ENCODE data around the gene DDAH2. TPM values are rescaled to one million over a fixed set of nuclear protein-coding genes. Genes with fewer than 3 reads are reported as not detected.

The DDAH2 gene
- total RNA-seq, 1 donor from 2014 or later = 150 TPM

DNA sequence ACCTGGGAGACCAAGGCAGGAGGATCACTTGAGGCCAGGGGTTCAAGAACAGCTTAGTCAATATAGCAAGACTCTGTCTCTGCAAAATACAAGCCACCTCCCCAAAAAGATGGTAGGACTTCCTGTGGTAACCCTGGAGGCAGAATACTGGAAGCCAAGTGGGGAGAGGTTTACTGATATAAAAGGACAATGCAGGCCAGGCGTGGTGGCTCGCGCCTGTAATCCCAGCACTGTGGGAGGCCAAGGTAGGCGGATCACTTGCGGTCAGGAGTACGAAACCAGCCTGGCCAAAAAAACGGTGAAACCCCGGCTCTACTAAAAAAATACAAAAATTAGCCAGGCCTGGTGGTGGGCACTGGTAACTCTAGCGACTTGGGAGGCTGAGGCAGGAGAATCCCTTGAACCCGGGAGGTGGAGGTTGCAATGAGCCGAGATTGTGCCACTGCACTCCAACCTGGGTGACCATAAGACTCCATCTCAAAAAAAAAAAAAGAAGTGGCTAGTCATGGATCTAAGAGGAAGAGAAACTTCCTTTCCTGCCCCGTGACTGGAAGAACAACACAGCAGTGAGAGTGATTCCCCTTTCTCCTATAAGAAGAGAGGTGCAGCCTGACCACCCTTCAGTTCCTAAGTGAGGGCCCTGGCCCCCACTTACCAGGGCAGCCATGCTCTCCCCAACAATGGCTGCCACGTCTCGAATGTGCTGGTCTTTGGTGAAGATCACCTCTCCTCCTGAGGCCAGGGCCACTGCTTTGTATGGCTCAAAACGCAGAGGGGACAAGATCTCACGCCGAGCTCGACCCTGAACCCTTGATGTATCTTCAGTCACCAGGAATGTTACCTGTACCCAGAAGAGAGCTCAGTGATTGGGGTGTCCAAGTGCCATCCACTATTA, 39.5 kb upstream of the DDAH2 start:
- Histone ChIP-seq H3K4me1 (no peaks in the 10 kb centered on the region), H3K4me3 (no peak overlapping the region), H3K36me3 (no peaks in the 10 kb centered on the region), H3K27ac (no peak overlapping the region), H3K27me3 (no peaks in the 10 kb centered on the region), H3K9me3 (no peaks in the 10 kb centered on the region)
- no peak for DNase-seq (ENCODE audit: low spot score in 2 of 2)
- TF ChIP-seq, protein P1, sequence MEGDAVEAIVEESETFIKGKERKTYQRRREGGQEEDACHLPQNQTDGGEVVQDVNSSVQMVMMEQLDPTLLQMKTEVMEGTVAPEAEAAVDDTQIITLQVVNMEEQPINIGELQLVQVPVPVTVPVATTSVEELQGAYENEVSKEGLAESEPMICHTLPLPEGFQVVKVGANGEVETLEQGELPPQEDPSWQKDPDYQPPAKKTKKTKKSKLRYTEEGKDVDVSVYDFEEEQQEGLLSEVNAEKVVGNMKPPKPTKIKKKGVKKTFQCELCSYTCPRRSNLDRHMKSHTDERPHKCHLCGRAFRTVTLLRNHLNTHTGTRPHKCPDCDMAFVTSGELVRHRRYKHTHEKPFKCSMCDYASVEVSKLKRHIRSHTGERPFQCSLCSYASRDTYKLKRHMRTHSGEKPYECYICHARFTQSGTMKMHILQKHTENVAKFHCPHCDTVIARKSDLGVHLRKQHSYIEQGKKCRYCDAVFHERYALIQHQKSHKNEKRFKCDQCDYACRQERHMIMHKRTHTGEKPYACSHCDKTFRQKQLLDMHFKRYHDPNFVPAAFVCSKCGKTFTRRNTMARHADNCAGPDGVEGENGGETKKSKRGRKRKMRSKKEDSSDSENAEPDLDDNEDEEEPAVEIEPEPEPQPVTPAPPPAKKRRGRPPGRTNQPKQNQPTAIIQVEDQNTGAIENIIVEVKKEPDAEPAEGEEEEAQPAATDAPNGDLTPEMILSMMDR (IDR thresholded peaks at IDR 0.05) = no peak
- intact Hi-C loops (cut with DNase I) = no loop called here

DNA sequence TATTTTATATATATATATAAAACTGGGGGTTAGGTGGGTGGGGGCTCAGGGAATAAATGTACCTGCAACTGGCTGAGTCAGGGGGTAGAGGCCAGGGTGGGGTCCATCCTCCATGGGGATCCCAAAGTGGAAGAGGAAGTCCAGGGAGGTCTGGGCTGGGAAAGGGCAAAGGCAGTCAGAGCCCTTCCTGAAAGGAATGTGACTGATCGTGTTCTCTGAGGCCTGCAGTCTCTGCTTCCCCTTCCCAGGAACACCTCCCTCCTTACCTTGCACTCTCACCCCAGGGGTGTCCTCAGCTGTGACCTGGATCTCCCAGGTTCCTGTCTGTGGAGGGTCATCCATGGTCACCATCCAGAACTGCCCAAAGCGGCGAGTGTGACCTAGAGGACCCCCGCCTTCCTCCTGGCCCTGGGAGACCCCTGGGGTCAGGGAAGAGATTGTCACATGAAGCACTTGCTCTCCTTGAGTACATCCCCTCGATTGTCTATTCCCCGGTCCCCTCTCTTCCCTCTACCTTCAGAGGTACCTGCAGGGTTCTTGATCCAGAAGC, 38.1 kb upstream of the DDAH2 start:
- no peaks in the 10 kb centered on the region for H3K36me3 ChIP-seq
- intact Hi-C loops (cut with DNase I) = no loop called here
- H3K27ac ChIP-seq = no peak overlapping the region
- DNase-seq (ENCODE audit: low spot score in 2 of 2) = no peak
- TF ChIP-seq, protein P1 (IDR thresholded peaks at IDR 0.05) = no peak
- no peaks in the 10 kb centered on the region for H3K4me1 ChIP-seq
- no peak overlapping the region for H3K4me3 ChIP-seq
- H3K9me3 ChIP-seq = no peaks in the 10 kb centered on the region
- H3K27me3 ChIP-seq = no peaks in the 10 kb centered on the region

DNA sequence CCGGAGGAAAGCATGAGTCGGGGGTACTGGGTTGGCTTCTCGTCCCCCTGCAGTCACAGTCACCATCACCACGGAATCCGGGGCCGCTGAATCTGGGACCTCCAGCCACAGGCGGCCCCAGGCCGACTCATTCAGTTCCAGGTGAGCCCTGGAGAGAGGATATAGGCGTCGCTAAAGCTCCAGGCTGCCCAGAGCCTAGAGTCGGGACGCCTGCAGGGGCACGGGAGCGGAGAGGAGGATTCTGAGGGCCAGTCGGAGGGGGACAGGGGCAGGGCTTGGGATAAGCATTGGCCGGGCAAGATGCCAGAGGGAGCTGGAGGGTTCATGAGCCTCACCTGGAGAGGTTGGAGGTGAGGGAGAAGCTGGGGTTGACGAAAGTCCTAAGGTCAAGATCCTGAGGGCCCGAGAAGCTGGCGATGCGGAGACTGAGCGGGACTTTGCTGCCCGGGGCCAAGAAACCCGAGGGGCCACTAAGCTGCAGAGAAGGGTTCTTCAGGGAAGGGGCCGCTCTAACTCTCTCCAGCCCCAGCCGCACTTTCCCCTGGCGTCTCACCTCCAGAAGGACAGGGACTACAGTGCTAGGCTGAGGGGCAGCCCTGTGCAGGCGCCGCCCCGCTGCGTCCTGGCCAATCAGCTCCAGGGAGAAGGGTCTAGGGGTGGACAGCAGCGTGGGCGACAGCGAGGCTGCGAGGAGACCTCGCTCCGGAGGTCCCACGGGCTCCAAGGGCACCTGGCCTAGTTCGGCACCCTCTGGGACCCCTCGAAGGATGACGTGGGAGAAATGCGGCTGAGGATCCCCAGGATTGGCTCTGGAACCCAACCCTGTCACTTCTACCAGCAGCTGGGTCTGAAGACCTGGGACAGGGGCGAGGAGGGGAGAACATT, 37.1 kb upstream of the DDAH2 start:
- Histone ChIP-seq H3K9me3 (no peaks in the 10 kb centered on the region), H3K4me1 (no peaks in the 10 kb centered on the region), H3K4me3 (peak overlapping the region; percentile 0 to 45), H3K36me3 (no peaks in the 10 kb centered on the region), H3K27ac (no peak overlapping the region), H3K27me3 (no peaks in the 10 kb centered on the region)
- no peak for DNase-seq (ENCODE audit: low spot score in 2 of 2)
- TF ChIP-seq, protein P1 (IDR thresholded peaks at IDR 0.05) = no peak
- intact Hi-C loops (cut with DNase I) = no loop called here

DNA sequence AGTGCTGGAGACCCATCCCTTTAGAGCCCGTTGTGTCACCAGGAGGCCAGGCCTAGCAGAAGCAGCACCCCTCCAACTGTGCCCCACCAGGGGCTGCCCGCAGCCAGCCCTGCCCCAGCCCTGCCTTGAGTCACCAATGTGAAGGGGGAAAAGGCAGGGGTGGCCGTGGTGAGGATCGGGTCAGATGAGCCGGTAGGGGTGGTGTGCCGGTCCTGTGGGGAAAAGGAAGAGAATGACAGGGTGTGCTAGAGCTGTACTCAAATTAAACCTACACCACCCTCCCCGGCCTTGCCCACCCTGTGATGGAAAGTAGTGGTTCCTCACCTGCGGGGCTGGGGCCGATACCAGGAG, 36.4 kb upstream of the DDAH2 start:
- Histone ChIP-seq H3K36me3 (no peaks in the 10 kb centered on the region), H3K27ac (no peak overlapping the region), H3K4me3 (no peak overlapping the region), H3K4me1 (no peaks in the 10 kb centered on the region), H3K9me3 (no peaks in the 10 kb centered on the region), H3K27me3 (no peaks in the 10 kb centered on the region)
- TF ChIP-seq, protein P1 (IDR thresholded peaks at IDR 0.05) = no peak
- no peak for DNase-seq (ENCODE audit: low spot score in 2 of 2)
- intact Hi-C loops (cut with DNase I) = no loop called here

DNA sequence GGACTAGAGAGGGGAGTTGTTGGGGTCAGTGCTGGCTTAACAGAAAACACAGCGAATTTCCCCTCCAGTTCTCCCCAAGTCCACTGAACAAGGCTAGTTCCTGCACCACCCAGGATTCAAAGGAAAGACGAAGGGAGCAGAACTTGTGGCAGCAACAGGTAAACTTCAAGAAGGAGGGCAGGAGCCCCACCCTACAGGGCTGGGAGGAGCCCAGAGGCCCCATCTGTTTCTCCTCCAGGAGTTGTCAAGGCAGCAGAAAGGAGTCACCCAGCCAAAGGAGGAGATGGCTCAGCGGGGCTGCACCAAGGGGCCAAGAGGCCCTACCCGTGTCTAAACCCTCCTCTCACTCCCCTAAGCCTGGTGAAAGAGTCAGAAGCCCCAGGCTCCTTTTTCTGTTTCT, 35.1 kb upstream of the DDAH2 start:
- H3K9me3 ChIP-seq = no peaks in the 10 kb centered on the region
- no peaks in the 10 kb centered on the region for H3K27me3 ChIP-seq
- no peaks in the 10 kb centered on the region for H3K4me1 ChIP-seq
- H3K36me3 ChIP-seq = no peaks in the 10 kb centered on the region
- intact Hi-C loops (cut with DNase I) = no loop called here
- H3K4me3 ChIP-seq = no peak overlapping the region
- no peak overlapping the region for H3K27ac ChIP-seq
- TF ChIP-seq, protein P1 (IDR thresholded peaks at IDR 0.05) = no peak
- no peak for DNase-seq (ENCODE audit: low spot score in 2 of 2)
